Measurements from ENCODE around the gene COL9A1. TPM values are rescaled to one million over a fixed set of nuclear protein-coding genes. Genes with fewer than 3 reads are reported as not detected.

The COL9A1 gene
- total and polyA plus RNA-seq, 9 of the 15 experiments (the other 6 are each of a cell fraction or from before 2014, with no cell fraction given): 0.01 to 0.13 (median 0.06) TPM; not detected in 1

DNA sequence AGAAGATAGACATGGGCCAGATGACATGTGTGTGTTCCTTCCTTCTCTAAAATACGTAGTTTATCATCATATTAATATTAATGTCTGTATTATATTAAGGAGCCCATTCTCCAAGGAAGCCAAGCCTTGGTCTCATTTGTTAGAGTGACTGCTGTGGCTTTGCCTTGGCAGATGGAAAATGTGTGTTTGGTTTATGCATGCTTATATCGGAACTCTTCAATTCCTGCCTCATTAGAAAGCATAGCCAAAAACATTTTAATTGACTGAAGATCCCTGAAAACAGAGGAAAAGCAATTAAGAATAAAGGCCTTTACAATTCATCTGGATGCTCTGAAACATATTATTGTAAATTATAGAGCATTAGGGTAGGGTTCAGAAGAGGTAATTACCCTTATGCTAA is 106.4 kb downstream of the COL9A1 start:
- Histone ChIP-seq H3K9me3 (replicated peaks; ENCODE audit: control insufficient read depth, insufficient read depth, low read depth, low read length) (no peaks in the 10 kb centered on the region), H3K79me2 (ENCODE audit: control insufficient read depth, insufficient read depth, low read length) (no peaks in the 10 kb centered on the region), H3K36me3 (ENCODE audit: control insufficient read depth, insufficient read depth, low read length) (no peaks in the 10 kb centered on the region), H3K9me1 (ENCODE audit: control insufficient read depth, insufficient read depth, low read length) (peaks cover 3% of the 10 kb centered on the region), H3K27ac (ENCODE audit: extremely low read depth, low read depth, low read length) (no peak overlapping the region), H2AFZ (ENCODE audit: low read depth, low read length) (no peak overlapping the region), H3K9ac (ENCODE audit: insufficient read depth in 1 of 2, low read depth in 2 of 2, low read length in 2 of 2) (no peak overlapping the region), H3K4me3 (no peak overlapping the region), H3K4me1 (replicated peaks in 1 of 2; ENCODE audit: control insufficient read depth in 2 of 2, insufficient read depth in 2 of 2, low read length in 2 of 2) (no peaks in the 10 kb centered on the region), H3K4me2 (ENCODE audit: insufficient read depth, low read length) (no peak overlapping the region), H3K27me3 (ENCODE audit: control insufficient read depth in 2 of 2, insufficient read depth in 2 of 2, low read length in 2 of 2) (peaks cover 3 to 15% of the 10 kb centered on the region in 2 experiments; a peak in 4 of 5 replicates), H4K20me1 (replicated peaks; ENCODE audit: control insufficient read depth, insufficient read depth, low read length) (no peaks in the 10 kb centered on the region)
- intact Hi-C loops (cut with micrococcal nuclease): no loop called here
- no TSS peak for BruUV-seq (replicated peaks)
- no peak for TF ChIP-seq FOXA3 (CRISPR knock-in tag; conservative IDR thresholded peaks at IDR 0.05 in 1 of 2, IDR thresholded peaks at IDR 0.05 in 1 of 2)
- no peak for TF ChIP-seq ZNF75A (CRISPR knock-in tag; IDR thresholded peaks at IDR 0.05)
- TF ChIP-seq ZNF347 (CRISPR knock-in tag; IDR thresholded peaks at IDR 0.05; ENCODE audit: low read depth): no peak
- no peak for TF ChIP-seq CHD4 (IDR thresholded peaks at IDR 0.05; ENCODE audit: insufficient read depth, insufficient replicate concordance, low read depth, low read length, poor library complexity, severe bottlenecking)
- TF ChIP-seq, protein P1, sequence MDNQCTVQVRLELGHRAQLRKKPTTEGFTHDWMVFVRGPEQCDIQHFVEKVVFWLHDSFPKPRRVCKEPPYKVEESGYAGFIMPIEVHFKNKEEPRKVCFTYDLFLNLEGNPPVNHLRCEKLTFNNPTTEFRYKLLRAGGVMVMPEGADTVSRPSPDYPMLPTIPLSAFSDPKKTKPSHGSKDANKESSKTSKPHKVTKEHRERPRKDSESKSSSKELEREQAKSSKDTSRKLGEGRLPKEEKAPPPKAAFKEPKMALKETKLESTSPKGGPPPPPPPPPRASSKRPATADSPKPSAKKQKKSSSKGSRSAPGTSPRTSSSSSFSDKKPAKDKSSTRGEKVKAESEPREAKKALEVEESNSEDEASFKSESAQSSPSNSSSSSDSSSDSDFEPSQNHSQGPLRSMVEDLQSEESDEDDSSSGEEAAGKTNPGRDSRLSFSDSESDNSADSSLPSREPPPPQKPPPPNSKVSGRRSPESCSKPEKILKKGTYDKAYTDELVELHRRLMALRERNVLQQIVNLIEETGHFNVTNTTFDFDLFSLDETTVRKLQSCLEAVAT (IDR thresholded peaks at IDR 0.05): no peak
- TF ChIP-seq SPI1 (IDR thresholded peaks at IDR 0.05; ENCODE audit: borderline replicate concordance, low read depth, low read length): no peak
- TF ChIP-seq, protein P2, sequence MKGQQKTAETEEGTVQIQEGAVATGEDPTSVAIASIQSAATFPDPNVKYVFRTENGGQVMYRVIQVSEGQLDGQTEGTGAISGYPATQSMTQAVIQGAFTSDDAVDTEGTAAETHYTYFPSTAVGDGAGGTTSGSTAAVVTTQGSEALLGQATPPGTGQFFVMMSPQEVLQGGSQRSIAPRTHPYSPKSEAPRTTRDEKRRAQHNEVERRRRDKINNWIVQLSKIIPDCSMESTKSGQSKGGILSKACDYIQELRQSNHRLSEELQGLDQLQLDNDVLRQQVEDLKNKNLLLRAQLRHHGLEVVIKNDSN (CRISPR knock-in tag; IDR thresholded peaks at IDR 0.05): no peak
- no peak for TF ChIP-seq BDP1 (IDR thresholded peaks at IDR 0.05; ENCODE audit: insufficient read depth, insufficient read length)
- TF ChIP-seq, protein P3, sequence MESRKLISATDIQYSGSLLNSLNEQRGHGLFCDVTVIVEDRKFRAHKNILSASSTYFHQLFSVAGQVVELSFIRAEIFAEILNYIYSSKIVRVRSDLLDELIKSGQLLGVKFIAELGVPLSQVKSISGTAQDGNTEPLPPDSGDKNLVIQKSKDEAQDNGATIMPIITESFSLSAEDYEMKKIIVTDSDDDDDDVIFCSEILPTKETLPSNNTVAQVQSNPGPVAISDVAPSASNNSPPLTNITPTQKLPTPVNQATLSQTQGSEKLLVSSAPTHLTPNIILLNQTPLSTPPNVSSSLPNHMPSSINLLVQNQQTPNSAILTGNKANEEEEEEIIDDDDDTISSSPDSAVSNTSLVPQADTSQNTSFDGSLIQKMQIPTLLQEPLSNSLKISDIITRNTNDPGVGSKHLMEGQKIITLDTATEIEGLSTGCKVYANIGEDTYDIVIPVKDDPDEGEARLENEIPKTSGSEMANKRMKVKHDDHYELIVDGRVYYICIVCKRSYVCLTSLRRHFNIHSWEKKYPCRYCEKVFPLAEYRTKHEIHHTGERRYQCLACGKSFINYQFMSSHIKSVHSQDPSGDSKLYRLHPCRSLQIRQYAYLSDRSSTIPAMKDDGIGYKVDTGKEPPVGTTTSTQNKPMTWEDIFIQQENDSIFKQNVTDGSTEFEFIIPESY (CRISPR knock-in tag; IDR thresholded peaks at IDR 0.05): no peak
- no peak for TF ChIP-seq NCOA4 (IDR thresholded peaks at IDR 0.05; ENCODE audit: partially characterized antibody)
- TF ChIP-seq, protein P4, sequence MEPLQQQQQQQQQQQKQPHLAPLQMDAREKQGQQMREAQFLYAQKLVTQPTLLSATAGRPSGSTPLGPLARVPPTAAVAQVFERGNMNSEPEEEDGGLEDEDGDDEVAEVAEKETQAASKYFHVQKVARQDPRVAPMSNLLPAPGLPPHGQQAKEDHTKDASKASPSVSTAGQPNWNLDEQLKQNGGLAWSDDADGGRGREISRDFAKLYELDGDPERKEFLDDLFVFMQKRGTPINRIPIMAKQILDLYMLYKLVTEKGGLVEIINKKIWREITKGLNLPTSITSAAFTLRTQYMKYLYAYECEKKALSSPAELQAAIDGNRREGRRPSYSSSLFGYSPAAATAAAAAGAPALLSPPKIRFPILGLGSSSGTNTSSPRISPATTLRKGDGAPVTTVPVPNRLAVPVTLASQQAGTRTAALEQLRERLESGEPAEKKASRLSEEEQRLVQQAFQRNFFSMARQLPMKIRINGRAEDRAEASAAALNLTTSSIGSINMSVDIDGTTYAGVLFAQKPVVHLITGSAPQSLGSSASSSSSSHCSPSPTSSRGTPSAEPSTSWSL (CRISPR knock-in tag; IDR thresholded peaks at IDR 0.05; ENCODE audit: borderline replicate concordance): no peak
- no peak for TF ChIP-seq MTF1 (CRISPR knock-in tag; IDR thresholded peaks at IDR 0.05; ENCODE audit: borderline replicate concordance)
- TF ChIP-seq CC2D1A (IDR thresholded peaks at IDR 0.05): no peak
- no peak for TF ChIP-seq NBN (IDR thresholded peaks at IDR 0.05; ENCODE audit: low read depth)
- no peak for TF ChIP-seq JUN (IDR thresholded peaks at IDR 0.05; ENCODE audit: borderline replicate concordance, low read depth, low read length)
- TF ChIP-seq JUN (CRISPR knock-in tag; IDR thresholded peaks at IDR 0.05; ENCODE audit: borderline replicate concordance): no peak
- FAIRE-seq (no peak), ATAC-seq (no peak), DNase-seq (ENCODE audit: extremely low read depth in 1 of 4, low spot score in 3 of 4) (no peak)
- POLR2A ChIA-PET: no interaction called here
- in situ Hi-C loops (cut with MboI): no loop called here
- CTCF ChIA-PET (ENCODE audit: low intra/inter-chr PET ratio): interaction anchor here (0.6 kb wide), 1 partner anchor 335 kb away, joined by 5 read pairs; no protein-coding TSS in a partner anchor
- 0% methylated on average over 2 of the region's 2 CpGs for WGBS (ENCODE audit: insufficient coverage, low coverage, missing lambda C conversion rate)

Measured in K562 (cell line).